Measurements from ENCODE around the gene ATP2B1.

The ATP2B1 gene

GRCh38 chr12:89655841-89656240 is 52.8 kb downstream of the ATP2B1 start:
- TF ChIP-seq, protein P1, sequence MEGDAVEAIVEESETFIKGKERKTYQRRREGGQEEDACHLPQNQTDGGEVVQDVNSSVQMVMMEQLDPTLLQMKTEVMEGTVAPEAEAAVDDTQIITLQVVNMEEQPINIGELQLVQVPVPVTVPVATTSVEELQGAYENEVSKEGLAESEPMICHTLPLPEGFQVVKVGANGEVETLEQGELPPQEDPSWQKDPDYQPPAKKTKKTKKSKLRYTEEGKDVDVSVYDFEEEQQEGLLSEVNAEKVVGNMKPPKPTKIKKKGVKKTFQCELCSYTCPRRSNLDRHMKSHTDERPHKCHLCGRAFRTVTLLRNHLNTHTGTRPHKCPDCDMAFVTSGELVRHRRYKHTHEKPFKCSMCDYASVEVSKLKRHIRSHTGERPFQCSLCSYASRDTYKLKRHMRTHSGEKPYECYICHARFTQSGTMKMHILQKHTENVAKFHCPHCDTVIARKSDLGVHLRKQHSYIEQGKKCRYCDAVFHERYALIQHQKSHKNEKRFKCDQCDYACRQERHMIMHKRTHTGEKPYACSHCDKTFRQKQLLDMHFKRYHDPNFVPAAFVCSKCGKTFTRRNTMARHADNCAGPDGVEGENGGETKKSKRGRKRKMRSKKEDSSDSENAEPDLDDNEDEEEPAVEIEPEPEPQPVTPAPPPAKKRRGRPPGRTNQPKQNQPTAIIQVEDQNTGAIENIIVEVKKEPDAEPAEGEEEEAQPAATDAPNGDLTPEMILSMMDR (IDR thresholded peaks at IDR 0.05; ENCODE audit: low read depth, low read length), result no peak
- H3K4me3 ChIP-seq (replicated peaks in 1 of 2; ENCODE audit: low read depth in 2 of 2, low read length in 2 of 2), result no peak overlapping the region
- DNase-seq (ENCODE audit: low read depth in 2 of 2), result no peak

DNA sequence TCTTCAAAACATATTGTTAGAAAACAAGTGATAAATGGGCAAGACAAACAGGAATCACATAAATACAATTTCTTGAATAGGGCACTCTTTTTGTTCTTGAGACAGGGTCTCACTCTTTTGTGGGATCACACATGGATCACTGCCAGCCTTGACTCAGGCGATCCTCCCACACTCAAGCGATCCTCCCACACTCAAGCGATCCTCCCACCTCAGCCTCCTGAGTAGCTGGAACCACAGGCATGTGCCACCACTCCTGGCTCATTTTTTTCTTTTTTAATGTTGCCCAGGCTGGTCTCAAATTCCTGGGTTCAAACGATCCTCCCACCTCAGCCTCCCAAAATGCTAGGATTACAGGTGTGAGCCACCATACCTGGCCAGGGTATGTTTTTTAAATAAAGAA is 57.4 kb downstream of the ATP2B1 start:
- no peak for DNase-seq (ENCODE audit: low read depth in 2 of 2)
- TF ChIP-seq, protein P1 (IDR thresholded peaks at IDR 0.05; ENCODE audit: low read depth, low read length), result no peak
- H3K4me3 ChIP-seq (replicated peaks in 1 of 2; ENCODE audit: low read depth in 2 of 2, low read length in 2 of 2), result no peak overlapping the region

GRCh38 chr12:89650239-89650638 is 58.4 kb downstream of the ATP2B1 start:
- H3K4me3 ChIP-seq (replicated peaks in 1 of 2; ENCODE audit: low read depth in 2 of 2, low read length in 2 of 2), result no peak overlapping the region
- TF ChIP-seq, protein P1 (IDR thresholded peaks at IDR 0.05; ENCODE audit: low read depth, low read length), result no peak
- peak in 1 of 2 donors; percentile 56 for DNase-seq (ENCODE audit: low read depth in 2 of 2)

DNA sequence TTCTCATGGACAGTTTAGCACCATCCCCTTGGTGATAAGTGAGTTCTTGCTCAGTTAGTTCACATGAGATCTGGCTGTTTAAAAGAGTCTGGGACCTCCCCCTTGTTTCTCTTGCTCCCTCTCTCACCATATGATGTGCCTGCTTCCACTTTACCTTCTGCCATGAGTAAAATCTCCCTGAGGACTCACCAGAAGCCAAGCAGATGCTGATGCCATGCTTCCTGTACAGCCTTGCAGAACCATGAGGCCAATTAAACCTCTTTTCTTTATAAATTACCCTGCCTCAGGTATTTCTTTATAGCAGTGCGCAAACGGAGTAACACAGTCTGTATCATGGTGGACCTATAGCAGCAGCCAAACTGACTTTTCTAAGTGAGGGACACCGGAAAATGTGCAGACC is 58.8 kb downstream of the ATP2B1 start:
- no peak for DNase-seq (ENCODE audit: low read depth in 2 of 2)
- TF ChIP-seq, protein P1 (IDR thresholded peaks at IDR 0.05; ENCODE audit: low read depth, low read length), result no peak
- H3K4me3 ChIP-seq (replicated peaks in 1 of 2; ENCODE audit: low read depth in 2 of 2, low read length in 2 of 2), result no peak overlapping the region

GRCh38 chr12:89649139-89649538 is 59.5 kb downstream of the ATP2B1 start:
- no peak for DNase-seq (ENCODE audit: low read depth in 2 of 2)
- TF ChIP-seq, protein P1 (IDR thresholded peaks at IDR 0.05; ENCODE audit: low read depth, low read length), result no peak
- H3K4me3 ChIP-seq (replicated peaks in 1 of 2; ENCODE audit: low read depth in 2 of 2, low read length in 2 of 2), result no peak overlapping the region

GRCh38 chr12:89648211-89648930 is 60.3 kb downstream of the ATP2B1 start:
- TF ChIP-seq, protein P1 (IDR thresholded peaks at IDR 0.05; ENCODE audit: low read depth, low read length), result no peak
- DNase-seq (ENCODE audit: low read depth in 2 of 2), result peak in 1 of 2 donors; percentile 60
- H3K4me3 ChIP-seq (replicated peaks in 1 of 2; ENCODE audit: low read depth in 2 of 2, low read length in 2 of 2), result no peak overlapping the region

GRCh38 chr12:89645434-89645833 is 63.2 kb downstream of the ATP2B1 start:
- DNase-seq (ENCODE audit: low read depth in 2 of 2), result no peak
- TF ChIP-seq, protein P1 (IDR thresholded peaks at IDR 0.05; ENCODE audit: low read depth, low read length), result no peak
- no peak overlapping the region for H3K4me3 ChIP-seq (replicated peaks in 1 of 2; ENCODE audit: low read depth in 2 of 2, low read length in 2 of 2)

Measured in cardiac fibroblast (primary cell).